ENCODE results near the gene DOK6. TPM values are rescaled to one million over a fixed set of nuclear protein-coding genes. Genes with fewer than 3 reads are reported as not detected.

DOK6 gene
- total and polyA plus RNA-seq, 2 experiments from 2014 or later: 0.29 to 0.42 TPM

GRCh38 chr18:69843015-69843414 lies 442.3 kb downstream of the DOK6 start:
- H3K4me1 Mint-ChIP-seq: peaks cover 13% of the 10 kb centered on the region
- no peak for TF ChIP-seq JUNB (IDR thresholded peaks at IDR 0.05; ENCODE audit: unreplicated experiment)
- TF ChIP-seq NANOG (IDR thresholded peaks at IDR 0.05; ENCODE audit: borderline replicate concordance): no peak
- no peak for TF ChIP-seq POLR2AphosphoS5 (IDR thresholded peaks at IDR 0.05; ENCODE audit: low read depth)
- TF ChIP-seq REST (IDR thresholded peaks at IDR 0.05; ENCODE audit: unreplicated experiment): no peak
- no peak for TF ChIP-seq CREB1 (CRISPR knock-in tag; IDR thresholded peaks at IDR 0.05; ENCODE audit: low read depth)
- no peak for TF ChIP-seq ETS1 (IDR thresholded peaks at IDR 0.05)
- no peak for TF ChIP-seq STAT1 (IDR thresholded peaks at IDR 0.05; ENCODE audit: unreplicated experiment)
- TF ChIP-seq EZH2 (IDR thresholded peaks at IDR 0.05; ENCODE audit: low read depth, unreplicated experiment): no peak
- no peak overlapping the region for H3K27ac Mint-ChIP-seq
- ATAC-seq (no peak), DNase-seq (ENCODE audit: low spot score) (no peak)
- H3K9me3 Mint-ChIP-seq: no peaks in the 10 kb centered on the region; the same call in 2 of the 3 replicates
- H3K27ac ChIP-seq (ENCODE audit: low read depth): no peak overlapping the region
- H3F3A ChIP-seq (replicated peaks; ENCODE audit: low read depth): no peaks in the 10 kb centered on the region
- H4K20me1 ChIP-seq (replicated peaks; ENCODE audit: insufficient read depth): no peaks in the 10 kb centered on the region
- peaks cover 3% of the 10 kb centered on the region; the same call in 1 of the 3 replicates for H3K36me3 Mint-ChIP-seq (ENCODE audit: low read depth)
- H3K4me2 ChIP-seq: no peak overlapping the region
- no peak overlapping the region for H3K4me3 Mint-ChIP-seq
- H3K9me2 ChIP-seq (ENCODE audit: insufficient read depth): 0 out of 2 replicates have a peak, but pooled peaks cover 4% of the 10 kb centered on the region
- H3K27me3 ChIP-seq (ENCODE audit: insufficient read depth): no peaks in the 10 kb centered on the region
- H3K79me2 ChIP-seq (replicated peaks; ENCODE audit: insufficient read depth): no peaks in the 10 kb centered on the region
- no peaks in the 10 kb centered on the region for H3K36me3 ChIP-seq (ENCODE audit: insufficient read depth)
- peak overlapping the region; percentile 1; the same call in 1 of the 2 replicates for H2AFZ ChIP-seq
- H3K27me3 Mint-ChIP-seq (ENCODE audit: insufficient read depth, low read depth, poor library complexity): peaks cover 4% of the 10 kb centered on the region
- no peaks in the 10 kb centered on the region for H3K4me1 ChIP-seq (ENCODE audit: insufficient read depth)
- H3K4me3 ChIP-seq: no peak overlapping the region

- ATAC-seq (no peak), DNase-seq (ENCODE audit: low spot score) (no peak)
- Histone ChIP-seq H3K4me1 (ENCODE audit: insufficient read depth) (no peaks in the 10 kb centered on the region), H2AFZ (no peak overlapping the region), H3K36me3 (ENCODE audit: insufficient read depth) (no peaks in the 10 kb centered on the region), H3K27me3 (ENCODE audit: insufficient read depth) (no peaks in the 10 kb centered on the region), H3K79me2 (replicated peaks; ENCODE audit: insufficient read depth) (no peaks in the 10 kb centered on the region), H4K20me1 (replicated peaks; ENCODE audit: insufficient read depth) (no peaks in the 10 kb centered on the region), H3K4me3 (no peak overlapping the region), H3K9me2 (ENCODE audit: insufficient read depth) (no peaks in the 10 kb centered on the region), H3F3A (replicated peaks; ENCODE audit: low read depth) (no peaks in the 10 kb centered on the region), H3K4me2 (no peak overlapping the region), H3K27ac (ENCODE audit: low read depth) (no peak overlapping the region)
- no peak for TF ChIP-seq CREB1 (CRISPR knock-in tag; IDR thresholded peaks at IDR 0.05; ENCODE audit: low read depth)
- TF ChIP-seq EZH2 (IDR thresholded peaks at IDR 0.05; ENCODE audit: low read depth, unreplicated experiment): no peak
- no peak for TF ChIP-seq POLR2AphosphoS5 (IDR thresholded peaks at IDR 0.05; ENCODE audit: low read depth)
- TF ChIP-seq EZH2phosphoT487 (IDR thresholded peaks at IDR 0.05; ENCODE audit: unreplicated experiment): no peak
- TF ChIP-seq REST (IDR thresholded peaks at IDR 0.05; ENCODE audit: unreplicated experiment): no peak
- TF ChIP-seq NANOG (IDR thresholded peaks at IDR 0.05; ENCODE audit: borderline replicate concordance): no peak
- no peak for TF ChIP-seq ETS1 (IDR thresholded peaks at IDR 0.05)
- TF ChIP-seq CTCF (conservative IDR thresholded peaks at IDR 0.05; ENCODE audit: low read depth in 2 of 2): no peak
- no peak for TF ChIP-seq STAT1 (IDR thresholded peaks at IDR 0.05; ENCODE audit: unreplicated experiment)
- no peaks in the 10 kb centered on the region for H3K27me3 Mint-ChIP-seq (ENCODE audit: insufficient read depth, low read depth, poor library complexity)
- no peak overlapping the region for H3K27ac Mint-ChIP-seq
- H3K9me3 Mint-ChIP-seq: no peaks in the 10 kb centered on the region; the same call in 2 of the 3 replicates
- peaks cover 13% of the 10 kb centered on the region for H3K4me1 Mint-ChIP-seq
- peaks cover 3% of the 10 kb centered on the region; the same call in 1 of the 3 replicates for H3K36me3 Mint-ChIP-seq (ENCODE audit: low read depth)
- H3K4me3 Mint-ChIP-seq: no peak overlapping the region
Observed at GRCh38 chr18:69844656-69845055, 444.0 kb downstream of the DOK6 start.
